Caco-2 (cell line): ENCODE data around the gene HYDIN. TPM values are rescaled to one million over a fixed set of nuclear protein-coding genes. Genes with fewer than 3 reads are reported as not detected.
"Not testable (repeated sequence)": the region's sequence is repeated elsewhere in the genome, so short reads cannot be mapped to it uniquely, and the experiment has no call there.

ENCODE experiments used
- BruUV-seq: library from RNA; stranded (reverse); fragments of 400-500 nt; replicated peaks from 2 replicates; lab custom pipeline; 2021; lab: Mats Ljungman, UMichigan
- CTCF ChIA-PET: fragments of 300-600 bp; sonication (Branson Sonifier 250); formaldehyde crosslinking; loops from one replicate; lab custom pipeline; 2022; ENCODE audit warnings: antibody characterized with exemption; lab: Charles Lee
- POLR2A ChIA-PET: fragments of 300-600 bp; sonication (Branson Sonifier 250); formaldehyde crosslinking; loops from one replicate; lab custom pipeline; 2022; ENCODE audit warnings: antibody characterized with exemption; lab: Charles Lee
- DNase-seq, 2 experiments: peaks; one replicate each; pipeline versions ENCODE4 v3.0.0 to v3.0.0-alpha.2; 2020 to 2022
- H3K27me3 ChIP-seq: replicated peaks from 2 replicates; pipeline ENCODE4 v1.6.0; 2011; ENCODE audit warnings: low read length; ENCODE audit not compliant: control insufficient read depth, insufficient read depth
- H3K36me3 ChIP-seq: 2 replicates; pipeline ENCODE4 v1.5.1; 2011; ENCODE audit warnings: low read length; ENCODE audit not compliant: control insufficient read depth, insufficient read depth
- H3K4me1 ChIP-seq: fragments of 250-450 bp; sonication (Bioruptor Pico); 2 replicates; pipeline ENCODE4 v1.5.1; 2020; ENCODE audit warnings: mild to moderate bottlenecking
- H3K4me3 ChIP-seq: 2 replicates; pipeline ENCODE4 v1.5.1; 2011; ENCODE audit warnings: low read depth, mild to moderate bottlenecking, control low read depth, low read length
- H3K9me3 ChIP-seq: fragments of 250-450 bp; sonication (Bioruptor Pico); 2 replicates; pipeline ENCODE4 v1.5.1; 2020; ENCODE audit warnings: mild to moderate bottlenecking, moderate library complexity
- H3K27ac Mint-ChIP-seq: one replicate; pipeline ENCODE4 v1.8.0; 2022; ENCODE audit warnings: mixed read lengths; ENCODE audit not compliant: unreplicated experiment
- H3K27me3 Mint-ChIP-seq: one replicate; pipeline ENCODE4 v1.8.0; 2022; ENCODE audit warnings: mixed read lengths; ENCODE audit not compliant: insufficient read depth, unreplicated experiment
- H3K36me3 Mint-ChIP-seq: one replicate; pipeline ENCODE4 v1.8.0; 2022; ENCODE audit warnings: mild to moderate bottlenecking, mixed read lengths; ENCODE audit not compliant: insufficient read depth, unreplicated experiment
- H3K4me1 Mint-ChIP-seq: one replicate; pipeline ENCODE4 v1.8.0; 2022; ENCODE audit warnings: low read depth, mixed read lengths; ENCODE audit not compliant: unreplicated experiment
- H3K4me3 Mint-ChIP-seq: one replicate; pipeline ENCODE4 v1.8.0; 2022; ENCODE audit warnings: mild to moderate bottlenecking, moderate library complexity, mixed read lengths; ENCODE audit not compliant: unreplicated experiment
- H3K9me3 Mint-ChIP-seq: one replicate; pipeline ENCODE4 v1.8.0; 2022; ENCODE audit warnings: mixed read lengths; ENCODE audit not compliant: unreplicated experiment
- intact Hi-C: fragments of 100-400 bp; cut with micrococcal nuclease; formaldehyde crosslinking; loops from one replicate; pipeline ENCODE4 v1.10.0; 2022; ENCODE audit not compliant: unreplicated experiment
- total RNA-seq: library from RNA; stranded (reverse); gene quantifications from 2 replicates; pipeline ENCODE4 v1.2.3, GENCODE V29; 2022

HYDIN gene
- total RNA-seq, 1 experiment from 2014 or later, result 0.68 TPM

DNA sequence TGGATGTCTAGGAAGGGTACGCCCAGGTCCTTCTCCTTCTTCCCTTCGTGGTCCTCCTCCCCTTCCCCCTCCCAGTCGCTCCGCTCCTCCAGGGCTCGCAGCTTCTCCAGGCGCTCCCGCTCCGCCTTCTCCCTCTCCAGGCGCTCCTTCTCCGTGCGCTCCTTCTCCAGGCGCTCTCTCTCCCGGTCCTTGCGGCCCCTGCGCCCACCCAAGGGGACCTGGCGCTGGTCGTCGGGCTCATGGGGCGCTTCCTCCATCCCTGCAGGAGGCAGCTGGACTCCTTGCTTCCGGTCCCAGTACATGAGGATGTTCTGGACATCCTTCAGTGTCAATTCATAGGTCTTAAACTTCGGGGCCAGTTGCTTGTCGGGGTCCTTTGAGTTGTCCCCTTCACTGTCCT, 309.9 kb downstream of the HYDIN start:
- H3K36me3 Mint-ChIP-seq, H3K9me3 Mint-ChIP-seq, intact Hi-C loops, DNase-seq, CTCF ChIA-PET, BruUV-seq, H3K9me3 ChIP-seq, H3K27ac Mint-ChIP-seq, H3K4me3 ChIP-seq, H3K27me3 ChIP-seq, H3K4me3 Mint-ChIP-seq, H3K4me1 ChIP-seq, POLR2A ChIA-PET, H3K4me1 Mint-ChIP-seq, H3K36me3 ChIP-seq: not testable (repeated sequence)
- H3K27me3 Mint-ChIP-seq, result peaks cover 10% of the 10 kb centered on the region

DNA sequence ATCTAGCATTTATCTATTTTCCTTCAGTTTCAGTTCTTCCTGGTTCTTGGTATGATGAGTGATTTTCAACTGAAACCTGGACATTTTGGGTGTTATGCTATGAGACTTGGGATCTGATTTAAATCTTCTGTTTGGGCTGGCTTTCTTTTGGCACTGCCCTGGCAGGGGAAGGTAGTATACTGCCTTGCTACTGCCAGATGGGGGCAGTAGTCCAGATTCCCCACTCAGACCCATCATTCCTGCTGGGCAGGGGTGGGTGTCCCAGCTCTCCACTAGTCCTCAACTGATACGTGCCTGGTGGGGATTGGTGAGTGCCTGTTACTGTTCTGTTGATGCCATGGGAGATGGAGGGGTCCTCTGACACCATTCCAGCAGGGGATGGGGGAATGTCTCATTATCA, 342.3 kb downstream of the HYDIN start:
- DNase-seq, H3K27me3 ChIP-seq, H3K36me3 Mint-ChIP-seq, H3K4me1 ChIP-seq, H3K4me3 Mint-ChIP-seq, BruUV-seq, H3K4me1 Mint-ChIP-seq, H3K9me3 Mint-ChIP-seq, H3K9me3 ChIP-seq, POLR2A ChIA-PET, CTCF ChIA-PET, H3K27ac Mint-ChIP-seq, H3K4me3 ChIP-seq, H3K36me3 ChIP-seq, intact Hi-C loops: not testable (repeated sequence)
- H3K27me3 Mint-ChIP-seq, result peaks cover 10% of the 10 kb centered on the region

DNA sequence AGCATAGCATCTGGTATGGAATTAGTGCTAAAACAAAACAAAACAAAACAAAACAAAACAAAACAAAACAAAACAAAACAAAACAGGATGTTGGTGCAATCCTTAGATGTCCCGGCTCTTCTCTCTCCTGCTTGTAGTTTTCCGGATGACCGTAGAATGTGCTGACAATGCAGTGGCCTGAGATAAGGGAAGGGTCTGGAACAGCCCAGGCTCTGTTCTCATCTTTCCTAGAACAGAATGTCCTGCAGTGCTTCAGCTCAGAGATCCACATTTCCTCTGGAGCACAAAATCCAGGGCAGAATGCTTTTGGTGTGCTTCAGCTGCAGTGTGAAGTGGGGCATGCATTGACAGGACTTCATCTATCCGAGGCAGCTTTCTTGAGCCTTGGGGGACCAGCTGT, 345.9 kb downstream of the HYDIN start:
- H3K36me3 ChIP-seq, H3K4me3 ChIP-seq, H3K27ac Mint-ChIP-seq, H3K36me3 Mint-ChIP-seq, POLR2A ChIA-PET, CTCF ChIA-PET, DNase-seq, BruUV-seq, H3K9me3 Mint-ChIP-seq, H3K9me3 ChIP-seq, H3K4me1 ChIP-seq, intact Hi-C loops, H3K27me3 ChIP-seq, H3K4me3 Mint-ChIP-seq, H3K4me1 Mint-ChIP-seq: not testable (repeated sequence)
- peaks cover 16% of the 10 kb centered on the region for H3K27me3 Mint-ChIP-seq

DNA sequence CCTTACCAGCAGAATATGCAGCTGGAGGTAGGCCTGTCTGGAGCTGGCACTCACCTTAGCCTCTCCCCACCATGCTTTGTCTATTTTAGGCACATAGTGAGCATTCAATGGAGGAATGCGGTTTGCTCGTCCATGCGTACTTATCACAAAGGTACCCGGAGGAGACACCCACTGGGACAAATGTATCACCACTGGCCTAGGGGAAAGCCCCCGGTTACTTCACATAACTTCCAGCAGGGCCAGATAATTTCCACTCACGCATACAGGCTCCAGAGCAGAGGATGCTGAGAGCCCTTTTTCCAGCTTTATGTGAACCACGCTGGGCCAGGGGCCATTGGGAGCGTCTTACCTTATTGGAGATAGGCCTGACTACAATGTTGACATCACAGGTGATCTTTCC, 348.2 kb downstream of the HYDIN start:
- H3K27ac Mint-ChIP-seq, POLR2A ChIA-PET, BruUV-seq: not testable (repeated sequence)

DNA sequence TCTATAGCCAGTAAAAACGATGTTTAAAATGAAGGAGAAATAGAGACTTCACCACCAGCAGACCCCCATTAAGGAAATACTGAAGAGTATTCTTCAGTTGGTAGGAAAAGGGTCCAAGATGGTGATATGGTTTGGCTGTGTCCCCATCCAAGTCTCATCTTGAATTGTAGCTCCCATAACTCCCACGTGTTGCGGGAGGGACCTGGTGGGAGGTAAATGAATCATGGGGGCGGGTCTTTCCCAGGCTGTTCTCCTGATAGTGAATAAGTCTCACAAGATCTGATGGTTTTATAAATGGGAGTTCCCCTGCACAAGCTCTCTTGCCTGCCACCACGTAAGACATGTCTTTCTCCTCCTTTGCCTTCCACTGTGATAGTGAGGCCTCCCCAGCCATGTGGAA, 352.6 kb downstream of the HYDIN start:
- H3K4me1 ChIP-seq, BruUV-seq, H3K36me3 Mint-ChIP-seq, H3K36me3 ChIP-seq, POLR2A ChIA-PET, H3K27ac Mint-ChIP-seq, H3K4me1 Mint-ChIP-seq, H3K4me3 Mint-ChIP-seq, CTCF ChIA-PET, intact Hi-C loops, H3K27me3 ChIP-seq, DNase-seq, H3K9me3 ChIP-seq, H3K9me3 Mint-ChIP-seq, H3K4me3 ChIP-seq: not testable (repeated sequence)
- H3K27me3 Mint-ChIP-seq, result peaks cover 11% of the 10 kb centered on the region

More for the DNA sequence above, 348.2 kb downstream of the HYDIN start:
- H3K36me3 ChIP-seq, CTCF ChIA-PET, H3K4me1 ChIP-seq, H3K4me1 Mint-ChIP-seq, H3K4me3 Mint-ChIP-seq, H3K4me3 ChIP-seq, intact Hi-C loops, DNase-seq, H3K27me3 ChIP-seq, H3K36me3 Mint-ChIP-seq, H3K9me3 ChIP-seq, H3K9me3 Mint-ChIP-seq: not testable (repeated sequence)
- H3K27me3 Mint-ChIP-seq, result peaks cover 16% of the 10 kb centered on the region

DNA sequence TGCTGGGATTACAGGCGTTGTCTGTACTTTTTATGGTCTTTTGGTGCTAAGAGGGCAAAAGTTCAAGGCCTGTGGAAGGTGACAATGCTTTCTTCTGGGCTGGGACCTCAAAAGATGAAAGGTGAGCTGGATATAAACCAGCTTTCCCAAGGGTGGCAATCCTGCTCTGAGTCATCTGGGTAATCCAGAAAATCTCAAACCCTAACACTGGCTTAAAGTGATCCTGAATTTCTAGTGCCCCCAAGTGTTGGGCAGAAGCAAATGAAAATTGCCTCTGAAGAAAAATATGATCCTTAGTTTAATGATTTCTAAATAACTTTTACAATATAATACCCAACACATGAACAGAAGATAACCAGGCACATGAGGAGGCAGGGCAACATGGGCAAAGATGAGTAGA, 354.1 kb downstream of the HYDIN start:
- H3K9me3 Mint-ChIP-seq, H3K9me3 ChIP-seq, POLR2A ChIA-PET, H3K4me3 ChIP-seq, H3K4me1 ChIP-seq, BruUV-seq, H3K27me3 ChIP-seq, H3K4me3 Mint-ChIP-seq, CTCF ChIA-PET, H3K27me3 Mint-ChIP-seq, DNase-seq, intact Hi-C loops, H3K4me1 Mint-ChIP-seq, H3K36me3 ChIP-seq, H3K36me3 Mint-ChIP-seq, H3K27ac Mint-ChIP-seq: not testable (repeated sequence)

DNA sequence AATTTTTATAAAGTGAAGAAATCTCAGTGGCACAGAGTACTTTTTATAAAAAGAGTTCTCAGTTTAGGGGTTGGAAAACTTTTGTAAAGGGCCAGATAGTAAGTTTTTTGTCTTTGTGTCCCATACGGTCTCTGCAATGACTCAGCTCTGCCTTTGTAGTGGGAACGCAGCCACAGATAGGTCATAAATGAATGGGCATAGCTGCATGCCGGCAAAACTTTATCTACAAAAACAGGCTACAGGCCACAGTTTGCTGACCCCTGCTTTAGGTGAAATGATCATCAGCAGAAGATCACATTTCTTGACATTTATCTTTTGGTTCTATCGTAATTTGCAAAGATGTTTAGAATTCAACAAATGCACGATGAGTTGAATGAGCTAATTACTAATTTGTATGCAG, 365.8 kb downstream of the HYDIN start:
- POLR2A ChIA-PET, CTCF ChIA-PET, H3K36me3 Mint-ChIP-seq, H3K27me3 Mint-ChIP-seq, H3K4me3 Mint-ChIP-seq, H3K4me1 Mint-ChIP-seq, H3K36me3 ChIP-seq, H3K27ac Mint-ChIP-seq, H3K4me1 ChIP-seq, DNase-seq, H3K4me3 ChIP-seq, BruUV-seq, H3K9me3 Mint-ChIP-seq, intact Hi-C loops, H3K27me3 ChIP-seq, H3K9me3 ChIP-seq: not testable (repeated sequence)
